ENCODE data around the gene MACF1.

MACF1 gene

GRCh38 chr1:39401106-39401505, 196.6 kb downstream of the MACF1 start:
- no peak for DNase-seq

GRCh38 chr1:39404876-39405275, 200.4 kb downstream of the MACF1 start:
- DNase-seq, result no peak

- DNase-seq, result no peak
These were observed 200.9 kb downstream of the MACF1 start for GRCh38 chr1:39405358-39405757.

DNA sequence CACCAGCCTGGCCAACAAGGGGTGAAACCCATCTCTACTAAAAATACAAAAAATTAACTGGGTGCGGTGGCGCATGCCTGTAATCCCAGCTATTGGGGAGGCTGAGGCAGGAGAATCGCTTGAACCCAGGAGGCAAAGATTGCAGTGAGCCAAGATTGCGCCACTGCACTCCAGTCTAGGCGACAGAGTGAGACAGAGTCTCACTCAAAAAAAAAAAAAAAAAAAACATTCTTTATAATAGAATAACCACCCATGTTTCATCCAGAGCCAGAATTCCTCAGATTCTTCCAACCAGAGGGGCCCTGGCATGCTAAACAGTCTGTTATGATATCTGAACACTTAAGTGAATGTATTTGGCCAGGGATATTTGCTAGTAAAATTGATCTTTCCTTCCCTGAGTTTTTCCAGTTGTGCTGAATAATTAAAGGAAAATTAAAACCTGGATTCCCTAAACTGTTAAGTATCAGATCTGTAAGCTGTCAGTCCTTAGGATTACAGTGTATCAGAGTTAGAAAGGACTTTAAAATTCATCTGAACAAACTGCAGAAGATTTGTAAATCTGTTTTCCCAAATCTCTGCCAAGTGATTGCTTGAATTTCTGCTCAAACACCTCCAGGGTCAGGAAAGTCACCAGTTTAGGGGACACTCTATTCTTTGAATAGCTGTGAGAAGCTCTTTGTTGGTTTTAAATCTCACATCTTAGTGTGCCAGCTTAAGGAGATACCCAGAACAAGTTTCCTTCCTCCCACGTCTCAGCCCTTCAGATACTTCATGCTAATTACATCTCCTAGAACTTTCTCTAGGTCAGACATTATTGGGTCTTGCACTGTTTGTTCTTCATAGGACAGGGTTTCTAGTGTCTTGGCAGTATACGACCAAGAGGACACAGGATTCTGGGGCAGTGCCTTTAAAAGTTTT, 202.3 kb downstream of the MACF1 start:
- no peak for DNase-seq

DNA sequence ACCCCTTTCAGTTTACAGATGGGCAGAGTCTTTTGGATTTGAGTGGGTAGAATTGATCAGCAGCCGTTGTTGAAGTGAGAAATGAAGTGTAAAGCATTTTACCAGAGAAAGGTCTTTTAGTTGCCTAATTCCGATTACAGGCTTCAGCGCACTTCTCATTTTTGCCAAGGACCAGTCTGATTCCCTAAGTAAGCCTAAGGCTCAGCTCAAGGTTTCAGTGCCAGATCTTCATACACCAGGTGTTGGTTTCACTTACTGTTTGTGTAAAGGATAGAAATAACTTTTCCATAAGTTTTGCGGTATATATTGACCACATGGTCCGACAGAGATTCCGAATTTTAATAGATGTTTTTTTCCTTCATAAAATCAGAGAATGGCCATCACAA, 203.0 kb downstream of the MACF1 start:
- no peak for DNase-seq

GRCh38 chr1:39407896-39408640, 203.6 kb downstream of the MACF1 start:
- no peak for DNase-seq

DNA sequence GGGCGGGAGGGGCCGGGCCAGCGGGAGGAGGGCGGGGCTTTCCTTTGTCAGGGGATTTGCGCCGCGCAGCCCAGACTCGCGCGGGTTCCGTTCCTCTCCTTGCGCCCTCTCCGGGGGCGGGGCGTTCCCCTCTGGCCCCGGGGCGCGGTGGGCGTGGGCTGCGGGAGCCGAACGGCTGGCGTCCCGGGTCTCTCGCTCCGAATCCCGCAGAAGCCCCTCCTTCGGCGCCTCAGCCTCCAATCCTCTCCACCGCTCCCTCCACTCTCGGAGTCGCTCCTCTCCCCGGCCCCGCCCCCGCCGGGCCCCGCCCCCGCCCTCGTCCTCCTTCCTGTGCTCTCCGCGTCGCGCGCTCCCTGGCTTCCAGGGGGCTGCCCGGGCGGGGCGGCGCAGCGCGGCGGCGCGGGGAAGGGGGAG, 204.2 kb downstream of the MACF1 start:
- DNase-seq, result peak; percentile 76

- DNase-seq, result no peak
These were observed 204.7 kb downstream of the MACF1 start for GRCh38 chr1:39409055-39409816.

DNA sequence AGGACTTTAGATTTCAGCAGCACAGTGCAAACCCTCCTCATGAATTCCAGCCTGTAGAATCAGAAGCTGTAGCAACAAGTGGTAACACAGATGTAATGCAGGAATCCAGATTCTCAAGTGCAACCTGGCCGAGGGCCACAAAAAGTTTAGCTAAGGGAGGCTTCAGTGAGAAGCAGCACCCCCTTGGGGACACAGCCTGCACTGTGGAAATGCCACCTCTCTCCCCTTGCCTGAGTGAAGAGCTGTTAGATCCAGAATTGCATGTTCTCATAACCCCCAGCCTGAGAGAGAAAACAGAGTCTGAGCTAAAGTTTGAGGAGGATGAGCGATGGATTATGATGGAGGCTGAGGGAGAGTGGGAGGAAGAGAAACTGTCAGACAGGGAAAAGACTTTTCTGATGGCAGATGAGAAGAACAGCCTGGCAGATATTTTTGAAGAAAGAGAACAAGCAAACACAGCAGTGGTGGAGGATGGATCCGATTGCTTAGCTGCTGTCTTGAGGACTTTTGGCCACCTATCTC, 206.5 kb downstream of the MACF1 start:
- DNase-seq, result peak; percentile 46

DNA sequence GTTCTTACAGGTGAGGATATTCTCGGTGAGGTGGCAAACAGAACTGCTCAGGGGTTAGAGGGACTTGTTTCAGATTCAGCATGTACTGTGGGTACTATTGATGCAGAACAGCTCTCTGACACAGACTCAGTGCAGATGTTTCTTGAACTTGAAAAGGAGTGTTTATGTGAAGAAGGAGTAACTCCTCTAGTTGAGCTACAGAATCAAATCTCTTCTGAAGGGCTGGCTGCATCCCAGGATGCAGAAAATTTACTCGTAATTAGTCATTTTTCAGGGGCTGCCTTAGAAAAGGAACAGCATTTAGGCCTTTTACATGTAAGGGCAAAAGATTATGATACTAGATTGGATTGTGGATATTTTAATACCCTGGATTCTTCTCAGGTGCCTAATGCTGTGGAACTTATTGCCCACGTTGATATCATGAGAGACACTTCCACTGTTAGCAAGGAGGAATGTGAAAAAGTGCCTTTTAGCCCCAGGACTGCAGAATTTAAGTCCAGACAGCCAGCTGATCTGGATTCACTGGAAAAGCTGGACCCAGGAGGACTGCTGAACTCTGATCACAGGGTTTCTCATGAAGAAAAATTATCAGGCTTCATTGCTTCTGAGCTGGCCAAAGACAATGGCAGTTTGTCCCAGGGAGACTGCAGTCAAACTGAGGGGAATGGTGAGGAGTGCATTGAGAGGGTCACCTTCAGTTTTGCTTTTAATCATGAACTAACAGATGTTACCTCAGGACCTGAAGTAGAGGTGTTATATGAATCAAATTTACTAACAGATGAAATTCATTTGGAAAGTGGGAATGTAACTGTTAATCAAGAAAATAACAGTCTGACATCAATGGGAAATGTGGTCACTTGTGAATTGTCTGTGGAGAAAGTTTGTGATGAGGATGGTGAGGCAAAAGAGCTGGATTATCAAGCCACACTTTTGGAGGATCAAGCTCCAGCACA, 207.3 kb downstream of the MACF1 start:
- no peak for DNase-seq

DNA sequence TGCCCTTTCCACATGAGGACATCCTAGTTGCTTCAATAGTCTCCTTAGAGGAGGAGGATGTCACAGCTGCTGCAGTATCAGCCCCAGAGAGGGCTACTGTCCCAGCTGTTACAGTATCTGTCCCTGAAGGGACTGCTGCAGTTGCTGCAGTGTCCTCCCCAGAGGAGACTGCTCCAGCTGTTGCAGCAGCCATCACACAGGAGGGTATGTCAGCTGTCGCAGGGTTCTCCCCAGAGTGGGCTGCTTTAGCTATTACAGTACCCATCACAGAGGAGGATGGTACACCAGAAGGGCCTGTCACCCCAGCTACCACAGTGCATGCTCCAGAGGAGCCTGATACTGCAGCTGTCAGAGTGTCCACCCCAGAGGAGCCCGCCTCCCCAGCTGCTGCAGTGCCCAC, 208.4 kb downstream of the MACF1 start:
- no peak for DNase-seq

GRCh38 chr1:39413902-39414528, 209.5 kb downstream of the MACF1 start:
- no peak for DNase-seq

DNA sequence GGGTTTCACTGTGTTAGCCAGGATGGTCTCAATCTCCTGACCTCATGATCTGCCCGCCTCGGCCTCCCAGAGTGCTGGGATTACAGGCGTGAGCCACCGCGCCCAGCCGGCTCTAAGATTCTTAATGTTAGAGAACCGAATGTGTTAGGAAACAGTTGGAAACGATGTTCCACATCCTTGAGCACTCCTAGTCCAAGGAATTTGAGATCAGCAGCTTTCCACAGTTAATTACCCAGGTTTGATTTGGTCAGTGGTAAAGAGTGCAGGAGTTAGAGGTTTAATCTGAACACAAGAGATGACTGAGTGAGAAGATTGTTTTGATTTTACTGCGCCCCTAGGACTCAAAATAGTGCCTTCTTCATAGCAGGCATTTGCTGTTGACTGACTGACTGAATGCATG, 211.1 kb downstream of the MACF1 start:
- no peak for DNase-seq

GRCh38 chr1:39416609-39417008, 212.1 kb downstream of the MACF1 start:
- DNase-seq, result no peak

DNA sequence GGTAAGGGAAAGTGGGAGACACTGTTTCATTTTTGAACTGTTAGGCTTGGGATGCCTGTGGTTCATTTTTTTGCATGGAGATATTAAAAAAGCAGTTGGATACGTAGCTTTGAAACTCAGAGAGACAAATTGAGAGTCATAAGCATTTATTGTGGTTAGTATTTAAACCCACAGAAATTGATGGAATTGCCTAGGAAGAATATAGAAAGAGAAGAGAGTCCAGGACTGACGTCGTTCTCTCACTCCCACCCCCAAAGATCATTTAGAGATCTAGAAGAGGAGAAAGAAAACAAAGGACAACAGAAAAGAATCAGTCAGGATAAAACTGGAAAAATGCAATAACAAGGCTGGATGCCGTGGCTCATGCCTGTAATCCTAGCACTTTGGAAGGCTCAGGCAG, 213.7 kb downstream of the MACF1 start:
- DNase-seq, result no peak

DNA sequence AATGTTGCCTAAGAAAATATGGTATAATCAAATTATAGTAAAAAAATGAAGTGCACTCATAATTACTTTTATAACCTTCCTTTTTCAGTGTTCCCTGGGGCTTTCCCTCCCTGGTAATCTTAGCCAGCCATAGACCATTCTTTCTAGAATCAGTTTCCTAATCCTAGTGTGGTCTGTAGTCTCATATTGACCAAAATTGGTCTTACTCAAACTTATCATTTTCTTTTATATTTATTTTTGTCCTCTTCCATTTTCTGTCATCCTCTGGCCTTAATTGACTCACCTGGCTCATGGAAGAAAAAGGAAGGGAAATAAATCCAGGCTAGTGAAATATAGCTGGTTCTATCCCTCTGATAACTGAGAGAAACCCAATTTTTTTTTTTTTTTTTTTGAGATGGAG, 216.0 kb downstream of the MACF1 start:
- no peak for DNase-seq

GRCh38 chr1:39422614-39423013, 218.1 kb downstream of the MACF1 start:
- no peak for DNase-seq

DNA sequence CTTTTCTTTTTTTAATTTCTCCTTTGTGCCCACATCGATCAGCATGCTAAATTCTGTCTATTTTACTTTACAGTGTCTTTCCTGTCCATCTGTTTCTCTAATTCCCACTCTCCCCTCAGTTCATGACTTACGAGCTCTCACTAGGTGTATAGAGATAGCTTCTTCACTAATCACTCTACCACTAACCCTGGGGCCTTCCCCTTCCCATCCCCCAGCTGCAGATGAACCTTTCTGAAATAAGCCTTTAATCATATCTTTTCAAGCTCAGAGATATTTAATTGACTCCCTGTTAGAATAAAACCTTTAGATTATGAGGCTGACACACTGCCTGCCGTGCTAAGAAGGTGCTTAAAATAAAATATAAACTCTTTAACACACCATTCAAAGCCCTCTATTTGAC, 220.7 kb downstream of the MACF1 start:
- DNase-seq, result no peak

GRCh38 chr1:39425634-39426033, 221.1 kb downstream of the MACF1 start:
- no peak for DNase-seq

- DNase-seq, result no peak
These were observed 221.9 kb downstream of the MACF1 start for GRCh38 chr1:39426346-39426745.

GRCh38 chr1:39427374-39427773, 222.9 kb downstream of the MACF1 start:
- DNase-seq, result no peak

DNA sequence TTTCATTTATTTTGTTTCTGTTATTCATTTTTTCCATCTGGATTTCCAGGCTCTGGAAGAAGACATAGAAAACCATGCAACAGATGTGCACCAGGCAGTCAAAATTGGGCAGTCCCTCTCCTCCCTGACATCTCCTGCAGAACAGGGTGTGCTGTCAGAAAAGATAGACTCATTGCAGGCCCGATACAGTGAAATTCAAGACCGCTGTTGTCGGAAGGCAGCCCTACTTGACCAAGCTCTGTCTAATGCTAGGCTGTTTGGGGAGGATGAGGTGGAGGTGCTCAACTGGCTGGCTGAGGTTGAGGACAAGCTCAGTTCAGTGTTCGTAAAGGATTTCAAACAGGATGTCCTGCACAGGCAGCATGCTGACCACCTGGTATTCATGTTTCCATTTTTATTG, 223.4 kb downstream of the MACF1 start:
- no peak for DNase-seq
